Measurements from ENCODE around the gene TBC1D5. TPM values are rescaled to one million over a fixed set of nuclear protein-coding genes. Genes with fewer than 3 reads are reported as not detected.
"Not testable (repeated sequence)": the region's sequence is repeated elsewhere in the genome, so short reads cannot be mapped to it uniquely, and the experiment has no call there.

TBC1D5 gene
- total RNA-seq, 3 donors from 2014 or later (not counting 1 experiment from before 2014, with no cell fraction given) = 63.8 to 81.9 (median 74.9) TPM

DNA sequence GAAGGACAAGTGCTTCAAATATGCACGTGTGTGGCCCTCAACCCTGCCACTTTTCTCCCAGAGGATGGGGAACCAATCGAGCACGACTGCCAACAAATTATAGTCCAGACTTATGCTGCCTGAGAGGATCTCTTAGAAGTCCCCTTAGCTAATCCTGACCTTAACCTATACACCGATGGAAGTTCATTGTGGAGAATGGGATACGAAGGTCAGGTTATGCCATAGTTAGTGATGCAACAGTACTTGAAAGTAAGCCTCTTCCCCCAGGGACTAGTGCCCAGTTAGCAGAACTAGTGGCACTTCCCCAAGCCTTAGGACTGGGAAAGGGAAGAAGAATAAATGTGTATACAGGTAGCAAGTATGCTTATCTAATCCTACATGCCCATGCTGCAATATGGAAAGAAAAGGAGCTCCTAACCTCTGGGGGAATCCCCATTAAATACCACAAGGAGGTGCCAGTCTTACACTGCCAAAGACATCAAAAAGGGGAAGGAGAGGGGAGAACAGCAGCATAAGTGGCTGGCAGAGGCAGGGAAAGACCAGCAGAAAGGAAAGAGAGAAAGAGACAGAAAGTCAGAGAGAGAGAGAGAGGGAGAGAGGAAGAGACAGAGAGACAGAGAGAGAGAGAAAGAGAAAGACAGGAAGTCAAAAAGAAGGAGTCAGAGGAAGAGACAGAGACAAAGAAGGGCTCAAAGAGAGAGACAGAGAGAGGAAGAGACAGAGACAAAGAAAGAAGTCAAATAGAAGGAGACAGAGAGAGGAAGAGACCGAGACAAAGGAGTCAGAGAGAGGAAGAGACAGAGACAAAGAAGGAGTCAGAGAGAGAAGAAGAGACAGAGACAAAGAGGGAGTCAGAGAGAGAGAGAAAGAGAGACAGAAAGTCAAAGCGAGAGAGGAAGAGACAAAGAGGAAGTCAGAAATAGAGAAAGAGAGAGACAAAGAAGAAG lies 37.1 kb upstream of the TBC1D5 start:
- H3K36me3 ChIP-seq (ENCODE audit: control insufficient read depth, insufficient read depth, low read length); H3K4me3 Mint-ChIP-seq; H3K4me3 ChIP-seq (ENCODE audit: low read length); intact Hi-C loops (cut with micrococcal nuclease); H3K27me3 ChIP-seq (ENCODE audit: control insufficient read depth, insufficient read depth, low read length); H3K36me3 Mint-ChIP-seq; H3K27ac Mint-ChIP-seq; H3K27ac ChIP-seq (ENCODE audit: low read length); H3K9me3 ChIP-seq (ENCODE audit: control insufficient read depth, insufficient read depth, low read length); H3K4me1 ChIP-seq (ENCODE audit: control insufficient read depth, insufficient read depth, low read length); H3K9me3 Mint-ChIP-seq: not testable (repeated sequence)
- TF ChIP-seq, protein P1, sequence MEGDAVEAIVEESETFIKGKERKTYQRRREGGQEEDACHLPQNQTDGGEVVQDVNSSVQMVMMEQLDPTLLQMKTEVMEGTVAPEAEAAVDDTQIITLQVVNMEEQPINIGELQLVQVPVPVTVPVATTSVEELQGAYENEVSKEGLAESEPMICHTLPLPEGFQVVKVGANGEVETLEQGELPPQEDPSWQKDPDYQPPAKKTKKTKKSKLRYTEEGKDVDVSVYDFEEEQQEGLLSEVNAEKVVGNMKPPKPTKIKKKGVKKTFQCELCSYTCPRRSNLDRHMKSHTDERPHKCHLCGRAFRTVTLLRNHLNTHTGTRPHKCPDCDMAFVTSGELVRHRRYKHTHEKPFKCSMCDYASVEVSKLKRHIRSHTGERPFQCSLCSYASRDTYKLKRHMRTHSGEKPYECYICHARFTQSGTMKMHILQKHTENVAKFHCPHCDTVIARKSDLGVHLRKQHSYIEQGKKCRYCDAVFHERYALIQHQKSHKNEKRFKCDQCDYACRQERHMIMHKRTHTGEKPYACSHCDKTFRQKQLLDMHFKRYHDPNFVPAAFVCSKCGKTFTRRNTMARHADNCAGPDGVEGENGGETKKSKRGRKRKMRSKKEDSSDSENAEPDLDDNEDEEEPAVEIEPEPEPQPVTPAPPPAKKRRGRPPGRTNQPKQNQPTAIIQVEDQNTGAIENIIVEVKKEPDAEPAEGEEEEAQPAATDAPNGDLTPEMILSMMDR (IDR thresholded peaks at IDR 0.05) = peak; percentile 10
- Mint-ChIP-seq H3K4me1 (peaks cover 13 to 19% of the 10 kb centered on the region in 2 donors), H3K27me3 (ENCODE audit: low read depth in 2 of 2) (peaks cover 0 to 11% of the 10 kb centered on the region in 2 donors)
- peak in 1 of 2 donors; percentile 10 for DNase-seq
- 78% methylated on average over 6 of the region's 7 CpGs for WGBS (ENCODE audit: insufficient coverage)
- ATAC-seq = peak in 1 of 3 donors; percentile 38

GRCh38 chr3:17777326-17777725 lies 34.9 kb upstream of the TBC1D5 start:
- H3K27ac ChIP-seq (ENCODE audit: low read length); H3K9me3 ChIP-seq (ENCODE audit: control insufficient read depth, insufficient read depth, low read length); H3K36me3 Mint-ChIP-seq; H3K4me3 Mint-ChIP-seq; ATAC-seq; H3K9me3 Mint-ChIP-seq; H3K36me3 ChIP-seq (ENCODE audit: control insufficient read depth, insufficient read depth, low read length); intact Hi-C loops (cut with micrococcal nuclease); H3K27me3 ChIP-seq (ENCODE audit: control insufficient read depth, insufficient read depth, low read length); DNase-seq; H3K27me3 Mint-ChIP-seq (ENCODE audit: low read depth in 2 of 2); H3K27ac Mint-ChIP-seq; H3K4me3 ChIP-seq (ENCODE audit: low read length): not testable (repeated sequence)
- WGBS (ENCODE audit: insufficient coverage) = 85% methylated on average over 6 of the region's 6 CpGs
- peaks cover 20 to 22% of the 10 kb centered on the region in 2 donors for H3K4me1 Mint-ChIP-seq
- peaks cover 11% of the 10 kb centered on the region for H3K4me1 ChIP-seq (ENCODE audit: control insufficient read depth, insufficient read depth, low read length)

- ATAC-seq = peak in 1 of 3 donors; percentile 29
- H3K36me3 ChIP-seq (ENCODE audit: control insufficient read depth, insufficient read depth, low read length) = no peaks in the 10 kb centered on the region
- 64% methylated on average over 8 of the region's 8 CpGs for WGBS (ENCODE audit: insufficient coverage)
- peaks cover 8% of the 10 kb centered on the region for H3K27me3 ChIP-seq (ENCODE audit: control insufficient read depth, insufficient read depth, low read length)
- Mint-ChIP-seq H3K36me3 (no peaks in the 10 kb centered on the region), H3K27me3 (ENCODE audit: low read depth in 2 of 2) (peaks cover 10 to 20% of the 10 kb centered on the region in 2 donors), H3K4me1 (peaks cover 20 to 21% of the 10 kb centered on the region in 2 donors), H3K4me3 (peak overlapping the region; percentile 51), H3K27ac (peak overlapping the region in 1 of 2 donors; percentile 38), H3K9me3 (no peaks in the 10 kb centered on the region)
- H3K9me3 ChIP-seq (ENCODE audit: control insufficient read depth, insufficient read depth, low read length) = no peaks in the 10 kb centered on the region
- H3K27ac ChIP-seq (ENCODE audit: low read length) = no peak overlapping the region
- DNase-seq = peak in 1 of 2 donors; percentile 26
- H3K4me3 ChIP-seq (ENCODE audit: low read length) = no peak overlapping the region
- peaks cover 11% of the 10 kb centered on the region for H3K4me1 ChIP-seq (ENCODE audit: control insufficient read depth, insufficient read depth, low read length)
- intact Hi-C loops (cut with micrococcal nuclease) = no loop called here
- TF ChIP-seq, protein P1 (IDR thresholded peaks at IDR 0.05) = no peak
These were observed 32.6 kb upstream of the TBC1D5 start for GRCh38 chr3:17775073-17775472.

- intact Hi-C loops (cut with micrococcal nuclease); H3K9me3 ChIP-seq (ENCODE audit: control insufficient read depth, insufficient read depth, low read length); H3K4me3 ChIP-seq (ENCODE audit: low read length); H3K27me3 ChIP-seq (ENCODE audit: control insufficient read depth, insufficient read depth, low read length); H3K27ac Mint-ChIP-seq; H3K36me3 ChIP-seq (ENCODE audit: control insufficient read depth, insufficient read depth, low read length); H3K9me3 Mint-ChIP-seq; H3K27ac ChIP-seq (ENCODE audit: low read length); H3K36me3 Mint-ChIP-seq: not testable (repeated sequence)
- peaks cover 11% of the 10 kb centered on the region for H3K4me1 ChIP-seq (ENCODE audit: control insufficient read depth, insufficient read depth, low read length)
- Mint-ChIP-seq H3K4me1 (peaks cover 14 to 20% of the 10 kb centered on the region in 2 donors), H3K4me3 (peak overlapping the region; percentile 51), H3K27me3 (ENCODE audit: low read depth in 2 of 2) (peaks cover 7 to 25% of the 10 kb centered on the region in 2 donors)
- ATAC-seq = peak; percentile 46 to 84 (median 57)
- WGBS (ENCODE audit: insufficient coverage) = 16% methylated on average over 10 of the region's 10 CpGs
- DNase-seq = peak; percentile 24 to 58
These were observed 31.9 kb upstream of the TBC1D5 start for GRCh38 chr3:17774180-17774910.

Measured in natural killer cell (primary cell).